GM21786 (cell line): ENCODE data around the gene SLC1A6.
"Not testable (repeated sequence)": the region's sequence is repeated elsewhere in the genome, so short reads cannot be mapped to it uniquely, and the experiment has no call there.

Source experiments
- ATAC-seq: cut with Tn5 transposase; IDR thresholded peaks from one replicate; pipeline ENCODE4 v1.9.1; 2021; ENCODE audit not compliant: unreplicated experiment

The SLC1A6 gene

GRCh38 chr19:14979476-14980255 lies at the start of gene SLC1A6:
Gene SLC1A6 (minus strand): TSS chr19:14979864. CDS start chr19:14972910, 6,954 bp downstream.
- ATAC-seq = no peak

- ATAC-seq = no peak
These were observed 48.8 kb upstream of the SLC1A6 start for GRCh38 chr19:15028490-15028889.

DNA sequence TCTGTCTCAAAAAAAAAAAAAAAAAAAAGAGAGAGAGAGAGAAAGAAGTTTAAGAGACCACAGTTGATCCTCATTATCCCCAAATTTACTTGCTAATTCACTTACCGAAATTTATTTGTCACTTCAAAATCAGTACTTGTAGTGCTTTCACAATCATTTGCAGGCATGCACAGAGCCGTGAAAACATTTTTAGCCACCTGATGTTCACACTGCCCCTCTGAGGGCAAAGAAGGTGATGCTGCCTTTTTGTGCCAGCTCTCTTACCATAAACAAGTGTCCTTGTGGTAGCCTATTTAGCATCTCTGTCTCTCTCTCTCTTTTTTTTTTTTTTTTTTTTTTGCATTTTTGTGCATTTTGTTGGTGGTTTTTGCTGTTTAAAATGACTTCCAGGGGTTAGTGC lies 45.6 kb upstream of the SLC1A6 start:
- ATAC-seq = no peak

- no peak for ATAC-seq
These were observed 43.1 kb upstream of the SLC1A6 start for GRCh38 chr19:15022752-15023151.

DNA sequence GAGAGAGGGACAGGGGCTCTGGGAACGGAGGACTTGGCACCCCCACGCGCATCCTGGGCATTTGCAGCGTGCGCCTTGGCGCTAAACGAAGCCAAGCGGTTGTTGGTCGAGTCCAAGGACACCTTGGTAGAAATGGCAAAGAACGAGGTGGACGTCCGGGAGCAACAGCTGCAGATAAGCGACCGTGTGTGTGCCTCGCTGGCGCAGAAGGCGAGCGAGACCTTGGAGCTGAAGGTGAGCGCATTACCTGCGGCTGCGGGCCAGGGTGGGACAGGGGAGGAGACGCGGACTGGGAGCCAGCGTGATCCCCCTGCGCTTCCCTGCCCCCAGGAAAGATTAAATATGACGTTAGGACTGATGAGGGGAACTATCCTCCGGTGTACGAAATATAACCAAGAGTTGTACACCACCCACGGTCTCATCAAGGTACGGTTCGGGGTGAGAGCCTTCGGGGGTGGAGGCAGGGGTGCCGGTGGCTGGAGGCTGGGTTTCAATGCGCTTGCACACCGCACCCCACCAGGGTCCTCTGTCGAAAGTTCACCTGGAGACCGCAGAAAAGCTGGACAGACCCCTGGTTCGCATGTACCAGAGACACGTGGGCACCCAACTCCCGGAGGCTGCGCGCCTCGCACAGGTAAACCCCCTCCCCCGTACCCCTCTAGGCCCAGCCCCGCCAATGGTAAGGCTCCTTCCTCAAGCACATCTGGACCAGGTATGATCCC lies 41.8 kb upstream of the SLC1A6 start:
- ATAC-seq = no peak

- ATAC-seq = not testable (repeated sequence)
These were observed 39.2 kb upstream of the SLC1A6 start for GRCh38 chr19:15018836-15019235.

DNA sequence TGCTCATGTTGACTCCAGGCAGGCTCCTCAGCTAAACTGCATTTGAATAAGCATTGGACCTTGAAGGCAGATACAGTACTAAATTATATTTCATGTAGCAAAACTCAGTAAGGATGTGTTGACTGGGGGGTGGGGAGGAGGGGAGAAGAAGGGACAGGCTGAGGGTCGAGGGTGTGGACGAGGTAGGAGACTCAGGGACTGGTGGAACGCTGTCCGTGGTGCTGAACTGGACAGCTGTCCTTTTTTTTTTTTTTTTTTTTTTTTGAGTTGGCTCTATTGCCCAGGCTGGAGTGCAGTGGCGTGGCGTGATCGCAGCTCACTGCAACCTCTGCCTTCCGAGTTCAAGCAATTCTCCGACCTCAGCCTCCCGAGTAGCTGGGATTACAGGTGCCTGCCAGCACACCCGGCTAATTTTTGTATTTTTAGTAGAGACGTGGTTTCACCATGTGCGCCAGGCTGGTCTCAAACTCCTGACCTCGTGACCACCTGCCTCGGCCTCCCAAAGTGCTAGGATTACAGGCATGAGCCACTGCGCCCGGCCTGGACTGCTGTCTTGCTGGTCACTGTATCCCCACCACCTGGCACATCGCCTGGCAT lies 36.4 kb upstream of the SLC1A6 start:
- ATAC-seq = no peak

DNA sequence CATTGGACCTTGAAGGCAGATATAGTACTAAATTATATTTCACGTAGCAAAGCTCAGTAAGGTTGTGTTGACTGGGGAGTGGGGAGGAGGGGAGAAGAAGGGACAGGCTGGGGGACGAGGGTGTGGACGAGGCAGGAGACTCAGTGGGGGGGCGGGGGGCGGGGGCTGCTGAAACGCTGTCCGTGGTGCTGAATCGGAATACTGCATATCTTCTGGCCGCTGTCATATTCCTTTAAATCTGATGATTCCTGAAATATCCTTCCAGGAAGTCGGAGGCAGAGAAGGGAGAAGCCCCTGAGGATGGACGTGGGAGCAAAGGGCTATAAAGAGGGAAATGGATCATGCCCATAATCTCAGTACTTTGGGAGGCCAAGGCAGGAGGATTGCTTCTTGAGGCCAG lies 34.9 kb upstream of the SLC1A6 start:
- no peak for ATAC-seq

DNA sequence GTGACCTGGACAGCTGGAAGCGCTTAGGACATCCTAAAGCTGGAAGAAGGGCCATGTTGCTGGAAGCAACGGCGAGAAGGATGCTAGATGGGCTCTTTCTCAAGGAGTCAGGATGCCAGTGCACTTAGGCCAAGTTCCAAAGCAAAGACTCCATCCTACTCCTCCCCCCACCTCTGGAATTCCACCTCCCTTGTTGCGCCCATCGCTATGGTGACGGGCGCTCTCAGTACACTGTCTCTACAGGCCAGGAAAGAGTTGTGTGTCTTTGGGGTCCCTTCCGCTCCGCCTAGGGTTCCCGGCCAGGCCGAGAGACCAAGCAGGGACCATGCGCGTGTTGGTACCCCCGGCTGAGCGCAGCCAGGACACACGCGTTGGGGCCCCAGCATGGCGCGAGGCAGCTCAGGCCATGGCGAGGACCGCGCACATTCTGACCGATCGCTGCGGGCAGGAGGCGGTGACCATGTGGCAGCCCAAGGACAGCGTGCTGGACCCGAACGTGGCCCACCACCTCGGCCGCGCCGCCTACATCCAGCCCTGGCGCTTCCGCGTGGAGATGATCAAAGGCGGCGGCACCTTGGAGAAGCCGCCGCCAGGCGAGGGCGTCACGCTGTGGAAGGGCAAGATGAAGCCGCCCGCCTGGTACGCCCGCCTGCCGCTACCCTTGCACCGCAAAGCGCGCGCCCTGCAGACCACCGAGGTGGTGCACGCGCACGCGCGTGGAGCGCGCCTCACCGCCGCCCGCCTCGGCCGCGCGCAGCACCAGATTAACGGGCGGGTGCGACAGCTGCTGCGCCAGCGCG lies 31.0 kb upstream of the SLC1A6 start:
- no peak for ATAC-seq

DNA sequence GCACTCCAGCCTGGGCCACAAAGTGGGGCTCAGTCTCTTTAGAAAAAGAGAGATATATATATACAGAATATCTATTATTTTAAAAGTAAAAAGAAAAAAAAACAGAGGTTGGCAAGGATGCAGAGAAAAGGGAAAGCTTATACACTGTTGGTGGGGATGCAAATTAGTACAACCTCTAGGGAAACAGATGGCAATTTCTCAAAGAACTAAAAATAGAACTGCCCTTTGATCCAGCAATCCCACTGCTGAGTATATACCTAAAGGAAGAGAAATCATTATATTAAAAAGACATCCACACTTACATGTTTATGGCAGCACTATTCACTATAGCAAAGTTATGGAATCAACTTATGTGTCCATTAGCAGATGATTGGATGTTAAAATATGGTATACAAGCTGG lies 28.6 kb upstream of the SLC1A6 start:
- no peak for ATAC-seq

DNA sequence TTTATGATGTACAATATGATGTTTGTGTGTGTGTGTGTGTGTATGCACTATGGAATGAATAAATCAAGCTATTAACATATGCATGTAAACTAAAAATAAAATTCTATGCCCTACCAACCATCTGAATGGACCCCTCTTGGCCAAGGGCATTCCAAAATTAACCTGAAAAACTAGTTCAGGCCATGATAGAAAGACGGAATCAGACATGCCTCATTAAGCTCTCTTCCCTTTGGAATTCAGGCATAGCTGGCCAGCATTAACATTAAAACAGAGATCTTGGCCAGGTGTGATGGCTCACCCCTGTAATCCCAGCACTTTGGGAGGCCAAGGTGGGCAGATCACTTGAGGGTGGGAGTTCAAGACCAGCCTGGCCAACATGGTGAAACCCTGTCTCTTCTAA lies 18.3 kb upstream of the SLC1A6 start:
- no peak for ATAC-seq

DNA sequence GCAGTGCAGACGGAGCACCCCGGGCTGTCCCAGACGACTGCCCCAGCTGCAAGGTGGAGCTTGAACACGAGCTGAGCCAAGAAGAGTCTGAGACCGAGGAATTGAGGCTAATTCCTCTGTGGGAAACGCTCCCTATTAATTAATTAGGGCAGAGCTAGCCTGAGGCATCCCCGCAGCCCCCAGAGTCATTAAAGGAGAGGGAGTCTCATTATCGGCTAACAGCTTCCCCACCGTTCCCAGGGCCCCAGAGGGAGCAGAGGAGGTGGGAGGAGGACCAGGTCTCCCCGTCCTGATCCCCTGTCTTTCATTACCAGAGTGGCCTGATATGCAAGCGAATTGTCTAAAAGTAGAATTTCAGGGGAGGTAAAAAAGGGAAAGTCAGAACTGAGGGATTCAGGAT lies 13.1 kb upstream of the SLC1A6 start:
- ATAC-seq = no peak

DNA sequence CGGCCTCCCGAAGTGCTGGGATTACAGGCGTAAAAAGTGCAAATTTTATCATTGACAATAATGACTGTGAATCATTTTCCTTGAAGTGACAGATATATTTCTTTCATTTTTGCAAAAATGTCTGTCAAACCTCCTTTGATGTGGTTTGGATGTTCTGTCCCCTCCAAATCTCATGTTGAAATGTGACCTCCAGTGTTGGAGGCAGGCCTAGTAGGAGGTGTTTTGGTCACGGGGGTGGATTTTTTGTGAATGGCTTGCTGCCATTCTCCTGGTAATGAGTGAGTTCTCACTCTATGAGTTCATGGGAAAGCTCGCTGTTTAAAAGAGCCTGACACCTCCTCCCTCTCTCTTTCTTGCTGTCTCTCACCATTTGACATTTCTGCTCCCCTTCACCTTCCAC lies 5.5 kb upstream of the SLC1A6 start:
- ATAC-seq = no peak

- ATAC-seq = no peak
These were observed 1.4 kb downstream of the SLC1A6 start for GRCh38 chr19:14978161-14978776.

- no peak for ATAC-seq
These were observed 2.5 kb downstream of the SLC1A6 start for GRCh38 chr19:14977128-14977527.

- ATAC-seq = no peak
These were observed 5.2 kb downstream of the SLC1A6 start for GRCh38 chr19:14974488-14974887.

- no peak for ATAC-seq
These were observed 7.0 kb downstream of the SLC1A6 start for GRCh38 chr19:14972676-14973075.

GRCh38 chr19:14971474-14971873 lies 8.2 kb downstream of the SLC1A6 start:
- ATAC-seq = no peak

DNA sequence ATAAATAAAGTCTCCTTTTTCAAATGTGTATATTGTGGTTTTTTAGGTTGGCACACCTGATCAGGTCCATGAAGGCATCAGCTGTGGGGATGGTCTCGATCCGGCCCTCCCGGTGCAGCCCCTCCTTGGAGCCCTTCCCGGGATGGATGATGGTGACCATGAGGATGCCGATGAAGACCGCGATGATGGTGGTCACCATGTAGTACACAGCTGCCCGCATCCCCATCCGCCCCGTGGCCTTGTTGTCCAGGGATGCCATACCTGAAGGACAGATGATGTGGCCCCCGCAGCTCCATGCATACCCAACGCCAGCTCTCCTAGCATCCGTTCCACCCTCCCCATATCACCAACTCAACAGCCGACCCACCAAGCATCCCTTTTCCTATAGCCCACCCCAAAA lies 11.4 kb downstream of the SLC1A6 start:
- ATAC-seq = no peak

DNA sequence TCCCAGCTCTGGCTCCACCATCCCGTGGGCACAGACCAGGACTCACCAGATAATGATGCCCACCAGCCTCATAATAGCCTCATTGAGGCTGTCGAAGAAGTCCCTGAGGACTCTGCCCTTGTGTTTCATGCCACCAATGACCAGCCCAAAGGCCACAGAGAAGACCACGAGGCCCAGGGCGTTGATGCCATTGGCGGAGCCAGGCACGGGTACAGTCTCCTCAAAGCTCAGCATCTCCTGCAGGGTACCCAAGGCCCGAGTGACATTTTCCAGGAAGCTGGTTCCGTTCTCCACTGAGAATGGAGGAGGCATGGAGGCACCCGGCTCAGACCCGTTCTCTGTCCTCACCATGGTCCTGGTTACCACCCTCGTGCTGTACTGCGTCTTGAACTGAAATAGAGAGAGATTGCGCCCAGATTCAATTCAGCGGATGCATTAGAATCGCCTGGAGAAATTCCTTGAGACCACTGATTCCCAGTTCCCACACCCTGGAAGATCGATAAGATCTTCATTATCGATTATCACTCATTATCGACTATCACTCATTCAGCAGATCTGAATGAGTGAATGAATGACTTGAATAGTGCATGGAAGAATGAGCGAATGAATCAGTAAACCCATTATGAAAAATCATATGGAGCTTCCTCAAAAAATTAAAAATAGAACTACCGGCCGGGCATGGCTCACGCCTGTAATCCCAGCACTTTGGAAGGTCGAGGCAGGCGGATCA lies 17.5 kb downstream of the SLC1A6 start:
- no peak for ATAC-seq
